Caco-2 (cell line): ENCODE data around the gene FASTK. TPM values are rescaled to one million over a fixed set of nuclear protein-coding genes. Genes with fewer than 3 reads are reported as not detected.

Experiments
- BruUV-seq: library from RNA; stranded (reverse); fragments of 400-500 nt; replicated peaks from 2 replicates; lab custom pipeline; 2021; lab: Mats Ljungman, UMichigan
- CTCF ChIA-PET: fragments of 300-600 bp; sonication (Branson Sonifier 250); formaldehyde crosslinking; loops from one replicate; lab custom pipeline; 2022; ENCODE audit warnings: antibody characterized with exemption; lab: Charles Lee
- POLR2A ChIA-PET: fragments of 300-600 bp; sonication (Branson Sonifier 250); formaldehyde crosslinking; loops from one replicate; lab custom pipeline; 2022; ENCODE audit warnings: antibody characterized with exemption; lab: Charles Lee
- DNase-seq, 2 experiments: peaks; one replicate each; pipeline versions ENCODE4 v3.0.0 to v3.0.0-alpha.2; 2020 to 2022
- H3K27me3 ChIP-seq: replicated peaks from 2 replicates; pipeline ENCODE4 v1.6.0; 2011; ENCODE audit warnings: low read length; ENCODE audit not compliant: control insufficient read depth, insufficient read depth
- H3K36me3 ChIP-seq: 2 replicates; pipeline ENCODE4 v1.5.1; 2011; ENCODE audit warnings: low read length; ENCODE audit not compliant: control insufficient read depth, insufficient read depth
- H3K4me1 ChIP-seq: fragments of 250-450 bp; sonication (Bioruptor Pico); 2 replicates; pipeline ENCODE4 v1.5.1; 2020; ENCODE audit warnings: mild to moderate bottlenecking
- H3K4me3 ChIP-seq: 2 replicates; pipeline ENCODE4 v1.5.1; 2011; ENCODE audit warnings: low read depth, mild to moderate bottlenecking, control low read depth, low read length
- H3K9me3 ChIP-seq: fragments of 250-450 bp; sonication (Bioruptor Pico); 2 replicates; pipeline ENCODE4 v1.5.1; 2020; ENCODE audit warnings: mild to moderate bottlenecking, moderate library complexity
- H3K27ac Mint-ChIP-seq: one replicate; pipeline ENCODE4 v1.8.0; 2022; ENCODE audit warnings: mixed read lengths; ENCODE audit not compliant: unreplicated experiment
- H3K27me3 Mint-ChIP-seq: one replicate; pipeline ENCODE4 v1.8.0; 2022; ENCODE audit warnings: mixed read lengths; ENCODE audit not compliant: insufficient read depth, unreplicated experiment
- H3K36me3 Mint-ChIP-seq: one replicate; pipeline ENCODE4 v1.8.0; 2022; ENCODE audit warnings: mild to moderate bottlenecking, mixed read lengths; ENCODE audit not compliant: insufficient read depth, unreplicated experiment
- H3K4me1 Mint-ChIP-seq: one replicate; pipeline ENCODE4 v1.8.0; 2022; ENCODE audit warnings: low read depth, mixed read lengths; ENCODE audit not compliant: unreplicated experiment
- H3K4me3 Mint-ChIP-seq: one replicate; pipeline ENCODE4 v1.8.0; 2022; ENCODE audit warnings: mild to moderate bottlenecking, moderate library complexity, mixed read lengths; ENCODE audit not compliant: unreplicated experiment
- H3K9me3 Mint-ChIP-seq: one replicate; pipeline ENCODE4 v1.8.0; 2022; ENCODE audit warnings: mixed read lengths; ENCODE audit not compliant: unreplicated experiment
- CTCF ChIP-seq, 2 experiments: fragments of 200-600 bp in 1 of 2; IDR thresholded peaks; 1 replicate in 1 of 2; 2 replicates in 1 of 2; pipeline versions ENCODE4 v1.5.1 to v1.8.0; 2011 to 2022; ENCODE audit warnings: antibody characterized with exemption in 1 of 2, control low read depth in 1 of 2, inconsistent platforms in 1 of 2, low read depth in 1 of 2, low read length in 1 of 2, mild to moderate bottlenecking in 1 of 2, moderate library complexity in 1 of 2; ENCODE audit not compliant: insufficient read depth in 1 of 2, severe bottlenecking in 1 of 2, unreplicated experiment in 1 of 2
- intact Hi-C: fragments of 100-400 bp; cut with micrococcal nuclease; formaldehyde crosslinking; loops from one replicate; pipeline ENCODE4 v1.10.0; 2022; ENCODE audit not compliant: unreplicated experiment
- total RNA-seq: library from RNA; stranded (reverse); gene quantifications from 2 replicates; pipeline ENCODE4 v1.2.3, GENCODE V29; 2022

Gene FASTK
- total RNA-seq, 1 experiment from 2014 or later = 114 TPM

- H3K36me3 Mint-ChIP-seq = peaks cover 32% of the 10 kb centered on the region
- intact Hi-C loops = no loop called here
- Histone ChIP-seq H3K4me1 (peaks cover 17% of the 10 kb centered on the region), H3K36me3 (peaks cover 1% of the 10 kb centered on the region), H3K27me3 (no peaks in the 10 kb centered on the region), H3K4me3 (peak overlapping the region; percentile 75), H3K9me3 (no peaks in the 10 kb centered on the region)
- H3K27me3 Mint-ChIP-seq = no peaks in the 10 kb centered on the region
- ChIA-PET POLR2A (interaction anchor here (0.8 to 1.0 kb wide), 2 partner anchors 26 kb away, joined by 3 read pairs; no protein-coding TSS in a partner anchor), CTCF (interaction anchor here (0.7 to 1.1 kb wide), 5 partner anchors 23 to 123 kb away, joined by 3 to 5 read pairs (median 3); no protein-coding TSS in a partner anchor)
- TF ChIP-seq CTCF (IDR thresholded peaks at IDR 0.05; ENCODE audit: insufficient read depth in 1 of 2, low read depth in 1 of 2, low read length in 1 of 2, severe bottlenecking in 1 of 2, unreplicated experiment in 1 of 2) = no peak
- TSS peak; percentile 28 for BruUV-seq
- DNase-seq = no peak
- peaks cover 28% of the 10 kb centered on the region for H3K4me1 Mint-ChIP-seq
- H3K9me3 Mint-ChIP-seq = no peaks in the 10 kb centered on the region
- no peak overlapping the region for H3K27ac Mint-ChIP-seq
- H3K4me3 Mint-ChIP-seq = peak overlapping the region; percentile 93
Observed at GRCh38 chr7:151088019-151088855, 7.6 kb upstream of the FASTK start.

- ChIA-PET POLR2A (interaction anchor here (0.8 kb wide), 1 partner anchor 25 kb away, joined by 3 read pairs; no protein-coding TSS in a partner anchor), CTCF (interaction anchor here (0.6 to 1.1 kb wide), 5 partner anchors 11 to 1647 kb away, joined by 3 to 5 read pairs (median 3); no protein-coding TSS in a partner anchor)
- H3K4me3 Mint-ChIP-seq = peak overlapping the region; percentile 93
- no peak overlapping the region for H3K27ac Mint-ChIP-seq
- Histone ChIP-seq H3K9me3 (no peaks in the 10 kb centered on the region), H3K4me1 (peaks cover 18% of the 10 kb centered on the region), H3K27me3 (no peaks in the 10 kb centered on the region), H3K4me3 (peak overlapping the region; percentile 75), H3K36me3 (peaks cover 1% of the 10 kb centered on the region)
- peaks cover 34% of the 10 kb centered on the region for H3K4me1 Mint-ChIP-seq
- intact Hi-C loops = loop anchor here (1.0 kb wide), 1 partner anchor 24 kb away; no protein-coding TSS in a partner anchor
- no peaks in the 10 kb centered on the region for H3K27me3 Mint-ChIP-seq
- no peaks in the 10 kb centered on the region for H3K9me3 Mint-ChIP-seq
- no TSS peak for BruUV-seq
- peak in 1 of 2 experiments; percentile 70 for DNase-seq
- H3K36me3 Mint-ChIP-seq = peaks cover 38% of the 10 kb centered on the region
- peak in 1 of 2 experiments; percentile 42 for TF ChIP-seq CTCF (IDR thresholded peaks at IDR 0.05; ENCODE audit: insufficient read depth in 1 of 2, low read depth in 1 of 2, low read length in 1 of 2, severe bottlenecking in 1 of 2, unreplicated experiment in 1 of 2)
Observed at GRCh38 chr7:151087245-151088018, 6.8 kb upstream of the FASTK start.

GRCh38 chr7:151086802-151087244, 6.2 kb upstream of the FASTK start:
- H3K27me3 Mint-ChIP-seq = no peaks in the 10 kb centered on the region
- peaks cover 24% of the 10 kb centered on the region for H3K4me1 ChIP-seq
- no peak for DNase-seq
- TF ChIP-seq CTCF (IDR thresholded peaks at IDR 0.05; ENCODE audit: insufficient read depth in 1 of 2, low read depth in 1 of 2, low read length in 1 of 2, severe bottlenecking in 1 of 2, unreplicated experiment in 1 of 2) = no peak
- H3K9me3 ChIP-seq = no peaks in the 10 kb centered on the region
- H3K27ac Mint-ChIP-seq = no peak overlapping the region
- H3K4me3 ChIP-seq = peak overlapping the region; percentile 75
- H3K36me3 Mint-ChIP-seq = peaks cover 37% of the 10 kb centered on the region
- peak overlapping the region; percentile 93 for H3K4me3 Mint-ChIP-seq
- no peaks in the 10 kb centered on the region; the same call in none of the 2 replicates for H3K36me3 ChIP-seq
- ChIA-PET CTCF (interaction anchor here (0.6 to 1.0 kb wide), 3 partner anchors 11 to 1648 kb away, joined by 3 to 4 read pairs (median 3); no protein-coding TSS in a partner anchor), POLR2A (no interaction called here)
- no TSS peak for BruUV-seq
- H3K4me1 Mint-ChIP-seq = peaks cover 35% of the 10 kb centered on the region
- no peaks in the 10 kb centered on the region for H3K9me3 Mint-ChIP-seq
- intact Hi-C loops = loop anchor here (1.0 kb wide), 1 partner anchor 24 kb away; no protein-coding TSS in a partner anchor
- H3K27me3 ChIP-seq = no peaks in the 10 kb centered on the region
